ENCODE measurements around the gene MAP4K4.
A peak's percentile ranks its signal among the peaks of the same experiment; 100 is the strongest.
"Not testable (repeated sequence)": the region's sequence is repeated elsewhere in the genome, so short reads cannot be mapped to it uniquely, and the experiment has no call there.

The MAP4K4 gene

DNA sequence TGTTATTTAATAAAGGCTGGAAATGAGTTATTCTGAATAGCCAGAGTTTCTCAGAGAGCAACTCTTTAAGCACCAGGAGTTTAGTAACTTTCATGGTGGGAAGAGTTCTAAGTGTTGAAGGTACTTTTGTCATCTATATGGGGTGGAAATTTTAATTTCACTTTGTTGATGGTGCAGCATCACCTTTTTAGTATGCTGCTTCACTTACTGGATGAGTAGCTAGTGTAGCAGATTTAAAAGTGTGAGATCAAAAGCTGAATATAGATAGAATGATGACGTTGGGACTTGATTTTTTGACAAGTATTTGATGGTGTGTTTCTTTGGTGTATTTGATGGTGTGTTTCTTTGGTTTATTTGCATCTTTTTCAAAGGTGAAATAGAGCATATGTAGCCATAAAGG lies 47.3 kb downstream of the MAP4K4 start:
- no peak for DNase-seq

DNA sequence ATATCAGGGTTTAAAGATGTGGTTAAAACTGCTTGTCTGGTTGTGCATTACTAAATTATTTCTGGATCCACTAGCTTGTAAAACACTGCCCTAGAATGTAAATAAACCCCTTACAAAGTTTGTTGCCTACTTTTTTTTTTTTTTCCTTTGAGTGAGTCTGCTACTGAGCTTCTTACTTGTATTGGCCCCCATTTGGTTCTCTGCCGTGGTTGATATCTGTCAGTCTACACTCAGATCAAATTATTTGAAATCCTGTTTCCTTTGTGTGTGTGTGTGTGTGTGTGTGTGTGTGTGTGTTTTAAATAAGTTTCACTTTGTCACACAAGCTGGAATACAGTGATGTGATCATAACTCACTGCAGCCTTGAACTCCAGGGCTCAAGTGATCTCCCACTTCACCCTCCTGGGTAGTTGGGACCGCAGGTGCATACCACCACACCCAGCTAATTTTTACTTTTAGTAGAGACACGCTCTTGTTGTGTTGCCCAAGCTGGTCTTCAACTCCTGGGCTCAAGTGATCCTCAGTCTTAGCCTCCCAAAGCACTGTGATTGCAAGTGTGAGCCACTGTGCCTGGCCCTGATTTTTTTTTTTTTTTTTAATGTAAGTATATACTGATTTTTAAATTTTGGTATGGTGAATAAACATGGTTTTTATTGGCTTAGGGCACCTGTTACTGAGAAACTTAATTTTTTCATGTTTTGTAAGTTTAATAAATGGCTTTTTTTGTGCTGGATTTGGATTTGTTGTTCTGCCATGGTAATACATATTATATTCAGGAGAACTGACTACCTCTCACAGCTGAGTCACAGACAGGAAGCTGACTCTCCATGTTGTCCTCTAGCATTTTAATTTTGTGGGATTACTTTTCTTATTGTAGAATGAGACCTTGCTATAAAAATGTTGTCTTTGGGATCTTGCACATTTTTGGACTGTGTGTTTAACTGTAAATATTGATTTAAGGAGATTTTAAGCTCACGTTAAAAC lies 48.5 kb downstream of the MAP4K4 start:
- DNase-seq = no peak

DNA sequence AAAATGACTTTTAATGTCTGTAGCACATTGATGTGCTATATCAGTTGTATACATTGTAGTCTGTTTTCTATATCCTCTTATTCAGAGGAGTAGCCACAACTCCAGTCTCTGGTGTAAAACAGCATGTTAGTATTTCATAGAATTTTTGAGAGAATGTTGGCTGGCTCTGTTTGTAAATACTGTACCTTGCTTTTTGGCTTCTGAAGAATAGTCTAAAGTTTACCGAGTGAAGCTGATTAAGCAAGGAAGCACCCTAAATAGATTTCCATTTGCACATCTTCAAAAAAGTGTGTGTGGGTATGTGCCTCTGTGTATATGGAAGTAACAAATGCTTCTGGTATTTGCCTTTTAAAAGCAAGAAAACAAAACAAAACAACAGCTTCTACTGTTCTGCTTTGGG lies 50.5 kb downstream of the MAP4K4 start:
- no peak for DNase-seq

DNA sequence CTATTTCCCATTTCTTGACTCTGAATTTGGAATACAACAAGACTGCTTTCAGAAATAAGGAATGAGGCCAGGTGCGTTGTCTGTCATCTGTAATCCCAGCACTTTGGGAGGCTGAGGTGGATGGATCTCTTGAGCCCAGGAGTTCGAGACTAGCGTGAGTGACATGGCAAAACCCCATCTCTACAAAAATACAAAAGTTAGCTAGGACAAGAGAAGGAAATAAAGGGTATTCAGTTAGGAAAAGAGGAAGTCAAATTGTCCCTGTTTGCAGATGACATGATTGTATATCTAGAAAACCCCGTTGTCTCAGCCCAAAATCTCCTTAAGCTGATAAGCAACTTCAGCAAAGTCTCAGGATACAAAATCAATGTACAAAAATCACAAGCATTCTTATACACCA lies 51.0 kb downstream of the MAP4K4 start:
- not testable (repeated sequence) for DNase-seq

DNA sequence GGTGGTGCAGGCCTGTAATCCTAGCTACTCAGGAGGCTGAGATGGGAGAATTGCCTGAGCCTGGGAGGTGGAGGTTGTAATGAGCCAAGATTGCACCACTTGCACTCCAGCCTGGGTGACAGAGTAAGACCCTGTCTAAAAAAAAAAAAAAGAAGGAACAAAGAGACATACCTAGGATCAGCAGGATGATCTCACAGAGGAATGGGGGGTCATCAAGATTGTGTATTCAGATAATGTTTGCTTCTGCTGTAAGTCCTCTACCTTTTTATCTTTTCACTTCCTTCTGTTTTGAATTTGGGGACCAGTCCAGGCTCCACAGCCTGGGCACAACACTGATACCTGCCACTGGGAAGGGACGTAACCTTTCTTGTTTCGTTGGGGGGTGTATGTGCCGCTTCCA lies 53.2 kb downstream of the MAP4K4 start:
- DNase-seq = no peak

DNA sequence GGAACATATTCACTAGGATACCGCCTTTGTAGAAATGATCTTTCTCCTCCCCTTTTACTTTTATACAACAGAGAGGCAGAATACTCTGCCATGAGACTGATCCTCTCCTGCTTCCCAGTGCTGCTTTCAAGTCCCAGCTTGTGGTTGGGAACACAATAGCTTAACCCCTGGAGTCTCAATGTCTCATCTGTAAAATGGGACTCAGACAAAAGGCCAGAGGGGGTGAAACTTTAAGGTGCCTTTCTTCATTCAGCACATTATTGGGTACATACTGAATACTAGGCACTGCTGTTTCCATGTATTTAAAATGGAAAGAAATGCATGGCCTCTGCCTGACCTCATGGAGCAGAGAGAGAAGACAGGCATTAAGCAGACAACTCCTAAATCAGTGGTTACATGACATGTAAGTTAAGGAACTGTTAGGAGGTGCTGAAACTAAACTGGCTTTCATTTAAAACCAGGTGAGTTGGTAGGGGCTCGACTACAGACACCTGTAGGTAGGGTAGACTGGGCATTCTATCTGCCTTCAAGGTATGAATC lies 53.8 kb downstream of the MAP4K4 start:
- DNase-seq = no peak

DNA sequence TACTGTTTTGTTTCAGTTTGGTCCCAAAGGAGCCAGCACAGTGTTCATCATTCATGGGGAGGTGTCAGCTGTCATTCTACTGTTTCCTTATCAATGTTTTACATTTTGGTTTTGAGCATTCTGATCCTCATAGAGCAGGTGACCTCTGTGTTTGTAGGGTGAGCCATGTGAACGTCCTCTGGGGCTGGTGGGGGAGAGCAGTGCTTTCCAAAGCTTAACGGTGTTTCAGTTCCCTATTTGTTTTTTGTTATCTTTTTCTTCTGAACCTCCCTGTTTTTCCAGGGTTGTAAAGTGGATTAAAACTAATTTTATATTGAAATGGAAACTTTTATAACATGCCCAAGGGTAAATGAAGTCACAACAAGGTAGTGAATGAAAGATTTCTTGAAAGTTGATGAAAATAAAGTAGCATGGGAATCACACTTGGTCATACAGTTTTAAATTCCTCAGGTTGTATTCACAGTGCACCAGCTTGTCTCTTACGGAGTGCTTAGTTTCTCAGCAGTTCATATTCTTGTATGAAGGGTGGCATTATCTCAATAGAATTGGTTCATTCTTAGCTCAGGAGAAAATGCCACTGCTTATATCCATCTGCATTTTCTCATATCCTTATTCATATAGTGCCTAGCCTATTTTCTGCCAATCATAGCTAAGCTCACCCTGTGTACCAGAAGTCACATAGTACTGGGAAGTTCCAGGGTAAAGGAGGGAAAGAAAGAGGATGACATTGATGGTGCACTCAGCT lies 54.5 kb downstream of the MAP4K4 start:
- DNase-seq = no peak

DNA sequence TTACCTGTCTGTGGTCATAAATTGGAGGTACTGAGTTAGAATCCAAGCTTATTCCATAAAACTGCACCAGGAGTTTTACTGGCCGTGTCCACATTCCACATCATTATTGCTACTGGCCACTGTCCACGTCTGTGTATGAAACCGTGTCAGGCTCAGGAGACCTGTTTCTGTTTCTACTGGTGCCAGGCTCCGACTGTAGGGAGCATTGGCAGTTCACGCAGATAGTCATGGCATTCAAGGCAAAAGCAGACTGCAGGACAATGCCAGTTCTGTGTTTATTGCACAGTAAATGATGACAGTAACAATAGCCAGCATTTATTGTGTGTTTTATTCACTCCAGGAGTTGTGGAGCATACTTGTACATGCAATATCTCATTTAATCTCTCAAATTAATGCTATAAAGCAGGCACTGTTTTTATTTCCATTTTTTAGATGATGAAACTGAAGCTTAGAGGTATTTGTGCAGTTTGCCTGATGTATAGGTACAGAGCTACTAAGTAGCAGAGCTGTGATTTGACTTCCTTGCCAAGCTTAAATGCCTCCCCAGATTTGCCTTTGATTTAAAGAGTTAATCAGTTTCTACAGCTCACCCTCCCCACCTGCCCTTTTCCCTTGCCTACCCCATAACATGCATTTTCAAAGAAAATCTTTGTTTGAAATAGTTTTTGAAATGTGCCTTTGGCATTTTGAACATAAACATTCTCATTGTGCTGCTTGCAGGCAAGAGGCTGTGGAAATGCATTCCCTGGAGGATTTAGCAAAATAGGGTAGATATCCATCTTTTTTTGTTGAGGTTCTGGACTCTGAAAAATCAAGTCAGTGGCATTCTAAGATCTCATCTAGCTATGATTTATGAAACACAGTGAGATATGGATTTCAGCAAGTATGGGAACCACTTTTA lies 55.5 kb downstream of the MAP4K4 start:
- no peak for DNase-seq

DNA sequence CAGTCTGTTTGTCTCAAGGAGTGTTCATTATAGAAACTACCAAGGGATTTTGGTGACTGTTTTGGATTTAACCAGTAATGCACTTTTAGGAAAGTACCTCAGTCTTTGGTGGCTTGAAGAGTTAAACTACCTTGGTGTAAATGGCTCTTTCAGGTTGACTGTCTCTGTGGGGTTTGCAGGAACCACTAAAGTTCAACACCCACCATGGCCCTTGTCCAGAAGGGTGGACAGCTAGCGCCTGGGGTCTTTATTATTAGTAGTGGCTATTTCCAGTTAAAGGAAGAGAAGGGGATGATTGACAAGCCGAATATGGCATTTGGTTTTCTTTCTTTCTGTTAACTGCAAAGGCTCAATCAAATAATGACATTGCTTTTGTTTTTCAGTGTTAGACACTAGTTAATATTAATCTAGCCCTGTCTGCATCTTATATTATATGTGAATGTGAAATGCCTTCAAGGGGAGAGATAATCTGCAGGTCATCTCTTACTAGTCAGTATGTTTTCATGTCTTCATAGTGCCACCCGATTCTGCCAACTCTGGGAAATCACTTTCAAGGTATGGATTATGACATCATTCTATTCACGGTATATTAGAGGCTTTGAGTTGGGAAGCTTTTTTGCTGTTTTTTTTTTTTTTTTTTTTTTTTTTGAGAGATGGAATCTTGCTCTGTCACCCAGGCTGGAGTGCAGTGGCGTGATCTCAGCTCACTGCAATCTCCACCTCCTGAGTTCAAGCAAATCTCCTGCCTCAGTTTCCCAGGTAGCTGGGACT lies 56.4 kb downstream of the MAP4K4 start:
- DNase-seq = no peak

DNA sequence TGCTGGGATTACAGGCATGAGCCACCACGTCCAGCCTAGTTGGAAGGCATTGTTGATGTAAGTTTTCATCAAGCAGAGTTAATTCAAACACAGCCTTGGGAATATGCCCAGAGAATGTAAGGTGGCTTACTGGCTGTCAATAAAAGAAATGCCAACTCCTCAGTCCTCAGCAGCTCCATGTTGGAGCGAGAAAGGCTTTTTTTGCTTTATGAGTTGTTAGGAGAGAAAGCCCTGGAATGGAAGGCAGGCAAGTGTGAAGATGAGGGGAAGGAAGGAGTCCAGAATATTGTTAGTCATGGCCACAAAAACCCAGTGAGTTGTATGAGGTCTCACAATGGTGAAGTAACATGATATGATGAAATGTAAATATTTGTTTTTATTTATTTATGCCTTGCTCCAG lies 57.1 kb downstream of the MAP4K4 start:
- DNase-seq = no peak

DNA sequence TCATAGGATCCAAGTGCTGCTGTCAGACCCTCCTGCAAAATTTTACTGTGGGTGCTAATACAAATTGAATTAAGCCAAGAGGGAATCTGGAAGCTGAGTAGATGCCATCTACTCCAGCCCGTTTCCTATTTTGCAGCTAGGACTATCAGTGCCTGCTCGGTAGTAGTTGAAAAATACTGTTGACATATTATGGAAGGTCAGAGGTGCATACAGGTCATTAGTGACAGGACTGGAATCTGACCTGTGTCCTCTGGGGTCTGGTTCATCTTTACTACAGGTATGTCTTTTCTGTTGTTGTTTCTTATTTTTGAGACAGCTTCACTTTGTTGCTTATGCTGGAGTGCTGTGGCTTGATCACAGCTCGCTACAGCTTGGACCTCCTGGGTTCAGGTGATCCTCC lies 58.8 kb downstream of the MAP4K4 start:
- DNase-seq = no peak

DNA sequence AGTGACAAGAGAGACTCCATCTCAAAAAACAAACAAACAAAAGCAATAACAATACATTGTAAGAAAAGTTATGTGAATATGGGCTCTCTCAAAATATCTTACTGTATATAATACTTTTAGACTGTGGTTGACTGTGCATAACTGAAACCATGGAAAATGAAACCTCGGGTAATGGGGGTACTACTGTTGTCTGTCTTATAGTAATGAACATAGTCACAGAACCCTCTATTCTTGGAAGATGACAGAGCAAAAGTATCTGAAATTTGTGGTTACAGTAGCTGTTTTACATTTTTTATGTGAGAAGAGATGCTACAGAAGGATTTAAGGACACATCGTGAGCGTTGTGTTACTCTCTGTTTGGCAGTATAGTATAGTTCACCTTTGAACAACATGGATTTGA lies 60.5 kb downstream of the MAP4K4 start:
- DNase-seq = no peak

DNA sequence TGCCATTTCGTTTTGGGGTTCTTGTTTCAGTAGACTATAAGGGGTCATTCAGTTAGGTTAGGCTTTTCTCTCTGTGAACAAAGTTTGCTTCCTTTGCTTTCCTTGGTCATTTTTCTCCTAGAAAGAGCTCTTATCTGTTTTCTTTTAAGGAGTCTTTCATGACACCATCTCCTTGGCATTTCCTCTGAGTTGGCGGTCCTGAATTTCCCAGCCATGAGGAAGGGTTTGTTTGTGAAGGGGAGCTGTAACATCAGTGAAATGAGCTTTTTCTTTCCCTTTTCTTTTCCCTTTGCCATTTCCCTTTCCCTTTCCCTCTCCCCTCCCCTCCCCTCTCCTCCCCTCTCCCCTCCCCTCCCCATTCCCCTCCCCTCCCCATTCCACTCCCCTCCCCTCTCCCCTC lies 61.7 kb downstream of the MAP4K4 start:
- no peak for DNase-seq

DNA sequence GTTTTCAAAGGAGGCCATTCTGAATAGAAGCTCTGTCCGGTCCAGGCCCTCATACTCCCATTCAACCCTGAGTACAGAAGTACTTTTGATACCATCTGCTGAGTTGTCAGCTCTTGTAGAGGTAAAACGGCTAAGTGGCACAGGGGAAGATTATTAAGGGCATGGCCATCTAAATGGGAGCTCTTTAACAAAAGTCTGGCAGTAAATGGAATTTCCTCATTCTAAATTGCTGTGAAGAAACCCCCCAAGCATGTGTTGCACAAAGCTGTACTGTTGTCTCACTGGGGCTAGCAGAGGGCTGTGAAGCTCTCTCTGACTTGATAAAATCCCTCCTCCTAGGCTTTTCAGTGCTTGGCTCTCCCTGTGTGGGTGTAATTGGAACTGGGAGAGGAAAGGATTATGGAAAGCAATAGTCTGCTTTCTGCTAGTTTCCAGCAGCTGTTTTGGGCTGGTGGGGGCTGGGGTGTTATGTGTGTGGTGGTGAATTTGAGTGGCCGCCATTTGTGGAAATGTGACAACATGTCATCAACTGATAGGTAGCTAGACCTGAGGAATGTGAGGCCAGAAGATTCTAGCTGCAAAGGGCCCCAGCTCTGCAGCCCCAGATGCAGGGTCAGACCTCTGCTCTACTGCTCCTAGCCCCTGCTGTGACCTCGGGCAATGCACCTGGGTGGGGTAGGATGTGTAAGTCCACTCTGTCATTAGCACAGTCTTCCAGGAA lies 65.1 kb downstream of the MAP4K4 start:
- no peak for DNase-seq

DNA sequence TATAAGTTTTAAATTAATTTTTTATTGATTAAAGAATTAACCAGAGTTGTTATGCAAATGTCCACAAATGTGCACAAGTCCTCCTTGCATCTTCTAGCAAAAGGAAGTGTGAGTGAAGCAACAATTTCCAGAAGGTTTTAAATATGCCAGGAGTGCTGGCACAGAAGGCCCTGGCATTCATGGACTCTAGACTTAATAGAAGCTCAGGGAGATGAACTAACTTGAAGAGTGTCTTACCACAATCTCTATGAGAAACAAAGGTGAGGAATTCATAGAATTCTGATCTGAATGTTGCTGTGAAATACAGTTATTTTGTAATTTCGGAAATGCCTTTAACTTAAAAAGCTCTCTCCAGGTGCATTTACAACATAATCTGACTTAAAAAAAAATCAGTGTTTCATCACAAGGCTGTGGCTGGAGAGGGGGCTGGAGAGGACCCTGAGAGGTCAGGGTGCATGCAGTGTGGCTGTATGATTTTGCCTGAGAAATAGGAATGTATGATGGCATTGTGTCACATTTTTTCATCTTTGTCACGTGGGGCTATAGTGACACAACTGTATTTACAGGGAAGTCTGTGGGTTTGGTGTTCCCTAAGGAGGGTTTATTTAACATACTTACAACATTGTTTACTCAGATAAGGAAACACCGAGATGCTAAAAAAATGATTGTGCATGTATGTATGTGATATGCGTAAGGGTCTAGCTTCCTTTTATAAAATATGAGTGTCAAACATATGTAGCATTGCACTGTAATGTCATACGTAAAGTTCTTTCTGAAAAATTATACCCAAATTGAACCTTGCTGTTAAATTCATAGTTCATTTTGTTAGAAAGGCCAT lies 66.2 kb downstream of the MAP4K4 start:
- DNase-seq = no peak

DNA sequence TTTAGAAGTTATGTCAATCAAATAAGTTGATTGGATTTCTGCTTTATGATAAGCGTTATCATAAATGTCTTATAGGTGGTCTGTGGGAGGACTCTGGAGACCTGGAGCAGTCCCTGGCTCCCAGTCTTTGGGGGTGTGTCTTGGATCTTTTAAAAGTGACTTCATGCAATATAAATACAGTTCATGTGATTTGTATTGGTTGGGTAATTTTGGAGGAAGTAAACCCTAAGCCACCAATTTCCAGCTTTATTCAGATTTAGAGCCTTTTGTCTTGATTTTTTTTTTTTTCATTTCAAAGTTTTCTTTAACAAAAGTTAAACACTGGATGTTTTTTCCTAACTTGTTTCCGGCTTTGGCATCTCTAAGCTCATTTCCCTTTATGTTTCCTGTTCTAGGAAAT lies 68.8 kb downstream of the MAP4K4 start:
- DNase-seq = no peak

DNA sequence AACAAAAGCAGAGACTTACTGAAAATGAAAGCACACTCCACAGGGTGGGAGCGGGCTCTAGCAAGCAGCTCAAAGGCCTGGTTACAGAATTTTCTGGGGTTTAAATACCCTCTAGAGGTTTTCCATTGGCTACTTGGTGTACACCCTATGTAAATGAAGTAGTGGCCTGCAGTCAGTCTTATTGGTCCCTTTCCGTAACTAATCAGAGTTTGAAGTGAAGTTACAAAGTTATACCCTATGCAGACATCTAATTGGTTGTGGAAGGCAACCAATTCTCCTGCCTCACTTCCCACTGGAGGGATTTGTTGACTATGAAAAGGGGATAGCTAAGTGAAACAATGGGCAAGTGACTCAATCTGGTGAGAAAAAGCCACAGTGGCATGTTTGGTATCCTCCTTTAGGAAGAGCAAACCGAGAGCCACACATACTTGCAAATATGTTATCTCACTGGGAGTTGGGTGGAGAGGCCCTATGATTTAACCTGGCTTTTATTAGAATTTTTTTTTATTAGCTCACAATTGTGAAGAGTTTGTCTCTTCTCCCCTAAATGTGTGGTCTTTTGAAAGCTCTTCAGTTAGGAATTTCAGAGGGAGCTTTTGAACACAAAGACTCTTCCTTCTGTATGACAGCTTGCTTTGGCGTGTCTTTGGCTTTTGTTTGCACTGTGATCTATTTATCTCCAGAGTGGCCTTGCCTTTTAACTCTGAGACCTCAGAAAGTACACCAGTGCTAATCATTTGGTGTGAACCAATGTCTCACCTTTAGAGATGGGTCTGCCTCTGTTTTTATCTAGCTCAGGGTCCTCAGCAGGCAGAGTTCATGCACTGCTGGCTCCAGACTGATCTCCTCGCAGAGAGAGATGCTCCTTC lies 69.6 kb downstream of the MAP4K4 start:
- peak; percentile 80 for DNase-seq

DNA sequence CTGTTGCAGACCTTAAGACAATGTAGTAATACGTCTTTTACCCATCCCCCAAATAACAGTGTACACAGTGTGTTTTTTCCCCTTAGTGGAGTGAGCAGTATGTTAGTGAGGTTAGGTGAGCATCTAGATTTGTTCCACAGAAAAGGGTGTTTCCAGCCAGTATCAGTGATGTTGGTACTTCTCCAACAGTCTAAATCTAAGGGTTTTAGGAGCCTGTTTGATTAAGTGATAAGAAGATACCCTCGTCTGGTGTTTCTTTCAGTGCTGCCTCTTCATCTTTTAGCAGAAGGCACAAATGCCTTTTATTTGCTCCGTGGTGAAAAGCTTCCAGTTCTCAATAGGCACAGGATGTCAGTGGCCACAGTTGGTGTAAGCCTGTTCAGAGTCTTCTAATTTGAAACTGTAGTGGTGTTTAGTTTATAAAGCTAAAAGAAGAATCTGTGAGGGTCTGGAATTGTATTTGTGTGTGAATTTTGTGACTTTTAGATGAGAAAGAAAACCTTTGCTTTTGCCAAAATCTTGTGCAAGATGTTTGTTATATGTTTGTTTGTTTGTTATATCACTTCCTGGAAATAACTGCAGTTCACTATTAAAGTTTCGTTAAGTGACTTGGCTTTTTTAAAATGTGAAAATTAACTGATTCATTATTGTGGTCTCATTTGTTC lies 71.2 kb downstream of the MAP4K4 start:
- no peak for DNase-seq

DNA sequence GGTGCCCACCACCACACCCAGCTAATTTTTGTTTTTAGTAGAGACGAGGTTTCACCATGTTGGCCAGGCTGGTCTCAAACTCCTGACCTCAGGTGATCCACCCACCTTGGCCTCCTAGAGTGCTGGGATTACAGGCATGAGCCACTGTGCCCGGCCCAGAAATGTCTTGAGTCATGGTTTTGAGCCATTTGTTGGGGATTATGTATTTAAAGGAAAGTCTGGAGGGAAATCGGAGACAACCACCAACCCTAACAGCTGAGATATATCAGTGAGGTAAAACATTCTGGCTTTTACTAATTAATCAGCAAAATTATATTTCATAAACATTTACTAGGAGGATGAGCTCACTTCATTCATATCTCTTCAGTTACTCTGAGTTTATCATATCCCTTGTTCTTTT lies 72.2 kb downstream of the MAP4K4 start:
- not testable (repeated sequence) for DNase-seq
